SJCRH30 (cell line): ENCODE results near the gene ZNF202. TPM values are rescaled to one million over a fixed set of nuclear protein-coding genes. Genes with fewer than 3 reads are reported as not detected.
"Not testable (repeated sequence)": the region's sequence is repeated elsewhere in the genome, so short reads cannot be mapped to it uniquely, and the experiment has no call there.

Experiments used
- DNase-seq, 2 experiments: peaks; one replicate each; pipeline ENCODE4 v3.0.0-alpha.2; 2015 to 2020
- H3K27ac ChIP-seq: fragments of 250-450 bp; sonication (Bioruptor Pico); 2 replicates; pipeline ENCODE4 v1.5.1; 2020; ENCODE audit warnings: mild to moderate bottlenecking, moderate library complexity
- H3K27me3 ChIP-seq: fragments of 250-450 bp; sonication (Bioruptor Pico); 2 replicates; pipeline ENCODE4 v1.5.1; 2020; ENCODE audit warnings: mild to moderate bottlenecking, moderate library complexity
- H3K36me3 ChIP-seq: fragments of 250-450 bp; sonication (Bioruptor Pico); 2 replicates; pipeline ENCODE4 v1.5.1; 2020; ENCODE audit warnings: mild to moderate bottlenecking, moderate library complexity
- H3K4me1 ChIP-seq: fragments of 250-450 bp; sonication (Bioruptor Pico); 2 replicates; pipeline ENCODE4 v1.5.1; 2020; ENCODE audit warnings: mild to moderate bottlenecking, moderate library complexity
- H3K4me3 ChIP-seq: fragments of 250-450 bp; sonication (Bioruptor Pico); 2 replicates; pipeline ENCODE4 v1.5.1; 2020; ENCODE audit warnings: mild to moderate bottlenecking, moderate library complexity
- H3K9me3 ChIP-seq: fragments of 250-450 bp; sonication (Bioruptor Pico); replicated peaks from 2 replicates; pipeline ENCODE4 v1.5.1; 2020; ENCODE audit warnings: mild to moderate bottlenecking, moderate library complexity
- total RNA-seq: library from RNA; depleted of rRNA; stranded (reverse); fragments of >200 nt; shearing (Covaris generic); gene quantifications from 2 replicates; pipeline ENCODE4 v1.2.3, GENCODE V29; 2014

ZNF202 gene
- total RNA-seq, 1 experiment from 2014 or later = 12.7 TPM

DNA sequence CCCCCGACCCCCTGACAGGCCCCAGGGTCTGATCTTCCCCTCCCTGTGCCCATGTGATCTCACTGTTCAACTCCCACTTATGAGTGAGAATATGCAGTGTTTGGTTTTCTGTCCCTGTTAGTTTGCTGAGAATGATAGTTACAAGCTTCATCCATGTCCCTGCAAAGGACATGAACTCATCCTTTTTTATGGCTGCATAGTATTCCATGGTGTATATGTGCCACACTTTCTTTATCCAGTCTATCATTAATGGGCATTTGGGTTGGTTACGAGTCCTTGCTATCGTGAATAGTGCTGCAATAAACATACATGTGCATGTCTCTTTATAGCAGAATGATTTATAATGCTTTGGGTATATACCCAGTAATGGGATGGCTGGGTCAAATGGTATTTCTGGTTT lies 28.8 kb downstream of the ZNF202 start:
- not testable (repeated sequence) for H3K4me1 ChIP-seq, H3K9me3 ChIP-seq, H3K36me3 ChIP-seq, H3K4me3 ChIP-seq, H3K27me3 ChIP-seq, DNase-seq, H3K27ac ChIP-seq

DNA sequence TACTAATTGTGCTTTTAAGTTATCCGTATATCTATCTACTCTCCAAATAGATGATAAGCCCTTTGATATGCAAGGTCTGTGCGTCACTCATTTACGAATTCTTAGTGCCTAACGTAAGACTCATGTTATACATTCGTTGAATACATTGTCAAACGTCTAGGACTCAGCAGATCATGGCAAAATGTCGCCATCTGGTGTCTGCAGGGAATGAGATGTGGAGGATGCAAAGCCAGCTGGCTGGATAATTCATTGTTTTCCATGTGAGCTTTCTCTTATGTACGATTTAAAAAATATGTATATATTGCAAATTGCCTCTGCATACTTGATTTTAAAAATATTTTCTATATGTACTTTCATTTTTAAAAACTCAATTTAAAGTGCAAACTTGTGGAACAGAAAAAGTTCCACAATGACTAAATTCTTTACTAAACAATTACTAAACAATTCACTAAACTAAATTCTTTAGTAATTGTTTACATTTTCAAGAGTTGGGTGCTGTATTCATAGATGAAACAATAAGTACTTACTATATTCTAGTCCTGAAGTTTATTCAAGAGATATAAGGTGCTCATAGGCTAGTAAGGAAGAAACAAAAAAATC lies 33.8 kb downstream of the ZNF202 start:
- Histone ChIP-seq H3K4me1 (peaks cover 1% of the 10 kb centered on the region), H3K36me3 (no peaks in the 10 kb centered on the region), H3K9me3 (no peaks in the 10 kb centered on the region), H3K4me3 (no peak overlapping the region), H3K27me3 (no peaks in the 10 kb centered on the region), H3K27ac (no peak overlapping the region)
- peak; percentile 38 to 78 for DNase-seq

DNA sequence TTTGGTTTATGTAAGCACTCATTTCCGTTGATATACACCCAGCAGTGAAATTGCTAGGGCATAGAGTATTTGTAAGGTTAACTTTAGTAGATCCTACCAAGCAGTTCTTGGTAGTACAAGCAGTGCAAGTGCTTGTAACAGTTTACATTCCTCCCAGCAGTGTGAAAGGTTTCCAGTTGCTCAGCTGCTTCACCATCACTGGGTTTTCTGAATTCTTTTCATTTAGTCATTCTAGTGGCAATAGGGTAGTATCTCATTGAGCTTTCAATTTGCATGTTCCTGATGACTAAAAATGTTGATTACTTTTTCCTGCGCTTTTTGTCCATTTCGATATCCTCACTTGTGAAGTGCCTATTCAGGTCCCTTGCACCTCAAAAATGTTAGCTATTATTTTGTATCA lies 34.3 kb downstream of the ZNF202 start:
- Histone ChIP-seq H3K27me3 (no peaks in the 10 kb centered on the region), H3K27ac (no peak overlapping the region), H3K4me3 (no peak overlapping the region), H3K9me3 (no peaks in the 10 kb centered on the region), H3K4me1 (peaks cover 5% of the 10 kb centered on the region), H3K36me3 (no peaks in the 10 kb centered on the region)
- DNase-seq = no peak

DNA sequence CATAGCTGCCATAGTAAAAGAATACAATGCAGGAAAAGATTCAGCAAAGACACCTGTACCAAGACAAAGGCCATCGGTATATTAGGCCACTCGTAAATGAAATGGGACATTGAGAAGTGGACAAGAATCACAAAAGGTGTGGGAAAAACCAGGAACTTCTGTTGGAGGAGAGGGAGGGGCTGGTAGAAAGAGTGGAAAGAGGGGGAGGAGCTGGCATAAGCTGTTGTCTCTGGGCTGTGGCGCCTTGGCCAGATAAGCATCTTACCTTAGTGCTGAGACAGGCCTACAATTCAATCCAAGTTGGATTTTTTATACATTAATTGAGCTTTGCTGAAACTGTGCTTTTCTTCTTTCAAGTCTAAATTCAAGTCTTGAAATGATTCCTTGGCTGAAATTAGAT lies 37.1 kb downstream of the ZNF202 start:
- DNase-seq = no peak
- H3K4me1 ChIP-seq = peaks cover 8% of the 10 kb centered on the region
- H3K4me3 ChIP-seq = no peak overlapping the region
- H3K9me3 ChIP-seq = no peaks in the 10 kb centered on the region
- H3K27ac ChIP-seq = no peak overlapping the region
- no peaks in the 10 kb centered on the region for H3K27me3 ChIP-seq
- no peaks in the 10 kb centered on the region for H3K36me3 ChIP-seq

DNA sequence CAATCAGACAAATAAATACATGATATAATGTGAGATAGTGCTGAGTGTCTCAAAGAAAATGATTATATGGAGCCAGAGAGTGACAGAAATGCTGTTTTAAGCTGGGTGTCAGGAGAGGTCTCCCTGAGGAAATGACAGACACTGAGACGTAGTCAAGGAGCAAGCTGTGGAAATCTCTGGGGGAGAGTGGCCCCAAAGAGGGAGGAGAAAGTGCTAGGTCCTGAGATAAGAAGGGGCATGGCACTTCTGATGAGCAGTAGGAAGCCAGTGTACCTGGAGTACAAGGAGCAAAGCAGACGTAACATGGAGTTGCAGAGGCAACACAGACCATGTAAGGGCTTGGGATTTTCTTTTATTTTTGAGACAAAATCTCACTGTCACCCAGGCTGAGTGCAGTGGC lies 38.8 kb downstream of the ZNF202 start:
- Histone ChIP-seq H3K9me3 (no peaks in the 10 kb centered on the region), H3K36me3 (no peaks in the 10 kb centered on the region), H3K4me1 (peaks cover 8% of the 10 kb centered on the region), H3K4me3 (no peak overlapping the region), H3K27me3 (no peaks in the 10 kb centered on the region), H3K27ac (no peak overlapping the region)
- peak in 1 of 2 experiments; percentile 2 for DNase-seq

DNA sequence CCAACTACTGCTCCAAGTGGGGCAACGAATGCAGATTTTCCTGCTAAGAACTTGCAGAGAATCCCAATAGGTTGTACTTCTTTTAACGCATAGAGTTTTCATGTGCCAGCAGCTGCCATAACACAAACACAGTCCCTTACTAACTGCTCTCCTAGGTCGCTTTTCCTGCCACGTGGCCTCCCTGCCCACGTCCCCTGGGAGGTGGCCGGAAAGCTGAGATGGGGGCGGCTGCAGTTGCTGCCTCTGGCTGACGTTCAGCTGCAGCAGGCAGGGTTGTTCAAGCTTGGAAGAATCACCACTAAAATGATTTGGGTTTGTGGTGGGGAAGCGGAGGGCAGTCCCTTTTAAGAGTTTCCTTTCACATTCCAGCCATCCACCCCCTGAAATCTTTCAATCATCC lies 39.3 kb downstream of the ZNF202 start:
- peak; percentile 75 to 78 for DNase-seq
- no peaks in the 10 kb centered on the region for H3K9me3 ChIP-seq
- no peaks in the 10 kb centered on the region for H3K36me3 ChIP-seq
- H3K27me3 ChIP-seq = no peaks in the 10 kb centered on the region
- peaks cover 8% of the 10 kb centered on the region for H3K4me1 ChIP-seq
- no peak overlapping the region for H3K4me3 ChIP-seq
- H3K27ac ChIP-seq = no peak overlapping the region

DNA sequence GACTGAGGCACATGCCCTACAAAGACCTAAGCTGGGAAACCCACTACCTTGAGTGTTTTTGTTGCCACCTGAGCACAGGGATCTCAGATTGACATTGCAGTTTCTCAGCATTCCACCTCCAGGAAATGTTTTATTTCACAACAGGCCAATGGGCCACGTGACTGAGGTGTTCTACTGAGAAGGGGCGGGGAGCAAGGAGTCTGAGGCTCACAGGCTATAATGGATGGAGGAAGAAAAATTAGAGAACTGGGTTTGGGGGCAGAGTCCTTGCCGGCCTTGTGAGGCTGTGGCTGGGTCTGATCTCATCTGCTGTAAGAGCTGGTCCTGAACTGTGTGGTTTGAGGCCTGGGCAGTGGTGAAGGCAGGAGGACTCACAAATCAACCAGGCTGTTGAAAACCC lies 40.7 kb downstream of the ZNF202 start:
- Histone ChIP-seq H3K9me3 (no peaks in the 10 kb centered on the region), H3K4me3 (no peak overlapping the region), H3K36me3 (no peaks in the 10 kb centered on the region), H3K27me3 (no peaks in the 10 kb centered on the region), H3K4me1 (peaks cover 8% of the 10 kb centered on the region), H3K27ac (no peak overlapping the region)
- no peak for DNase-seq

DNA sequence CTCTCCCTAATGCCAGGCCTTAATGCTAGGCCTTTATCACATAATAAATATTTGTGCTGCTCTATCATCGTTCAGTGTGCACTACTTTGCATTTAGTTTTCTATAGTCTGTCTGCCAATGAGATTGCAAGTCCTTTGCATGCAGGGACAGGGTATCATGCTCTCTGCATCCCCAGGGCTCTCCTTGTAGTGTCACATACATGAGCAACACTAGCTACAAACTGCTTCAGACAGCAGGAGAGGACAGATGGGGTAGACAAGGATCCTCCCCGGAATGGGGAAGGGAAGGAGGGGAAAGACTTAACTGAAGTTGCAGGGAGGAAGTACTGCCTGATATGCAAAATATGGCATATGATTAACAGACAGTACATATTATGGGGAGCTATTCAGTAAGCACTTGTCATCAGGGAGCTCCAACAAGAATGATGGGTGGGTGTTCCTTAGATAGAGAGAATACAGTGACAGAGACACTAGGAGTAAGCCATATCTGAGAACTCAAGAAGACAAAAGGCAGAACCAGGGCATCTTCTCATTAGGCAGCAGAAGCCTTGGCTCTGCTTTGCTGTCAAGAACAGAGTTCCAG lies 42.8 kb downstream of the ZNF202 start:
- Histone ChIP-seq H3K36me3 (no peaks in the 10 kb centered on the region), H3K4me3 (no peak overlapping the region), H3K27me3 (no peaks in the 10 kb centered on the region), H3K9me3 (no peaks in the 10 kb centered on the region), H3K27ac (no peak overlapping the region), H3K4me1 (peaks cover 8% of the 10 kb centered on the region)
- no peak for DNase-seq

DNA sequence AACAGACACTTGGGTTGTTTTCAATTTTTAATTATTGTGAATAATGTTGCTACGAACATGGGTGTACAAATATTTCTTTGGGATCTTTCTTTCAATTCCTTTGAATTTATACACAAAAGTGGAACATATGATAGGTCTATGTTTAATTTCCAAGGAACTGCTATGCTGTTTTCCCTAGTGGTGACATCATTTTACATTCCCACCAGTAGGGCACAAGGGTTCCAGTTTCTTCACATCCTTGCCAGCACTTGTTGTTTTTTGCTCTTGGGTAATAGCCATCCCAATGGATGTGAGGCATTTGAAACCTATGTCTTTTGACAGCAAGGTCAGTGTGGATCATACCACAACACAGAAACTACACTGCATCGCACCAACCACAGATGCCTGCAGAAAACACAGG lies 45.3 kb downstream of the ZNF202 start:
- no peak overlapping the region for H3K27ac ChIP-seq
- no peak for DNase-seq
- no peak overlapping the region for H3K4me3 ChIP-seq
- no peaks in the 10 kb centered on the region for H3K27me3 ChIP-seq
- H3K4me1 ChIP-seq = no peaks in the 10 kb centered on the region
- no peaks in the 10 kb centered on the region for H3K36me3 ChIP-seq
- H3K9me3 ChIP-seq = no peaks in the 10 kb centered on the region

DNA sequence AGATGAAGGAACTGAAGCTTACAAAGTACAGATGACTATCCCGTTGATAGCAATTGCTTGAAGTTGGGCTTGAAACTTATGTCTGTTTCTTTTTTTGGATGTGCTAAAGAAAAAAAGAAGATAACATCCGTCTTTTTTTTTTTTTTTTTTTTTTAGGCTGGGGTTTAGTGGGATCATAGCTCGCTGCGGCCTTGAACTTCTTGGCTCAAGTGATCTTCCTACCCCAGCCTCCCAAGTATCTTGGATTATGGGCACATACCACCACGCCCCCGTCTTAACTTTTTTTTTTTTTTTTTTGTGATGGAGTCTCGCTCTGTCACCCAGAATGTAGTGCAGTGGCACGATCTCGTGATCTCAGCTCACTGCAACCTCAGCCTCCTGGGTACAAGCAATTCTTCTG lies 46.2 kb downstream of the ZNF202 start:
- no peak overlapping the region for H3K4me3 ChIP-seq
- no peaks in the 10 kb centered on the region for H3K9me3 ChIP-seq
- DNase-seq = no peak
- no peaks in the 10 kb centered on the region for H3K36me3 ChIP-seq
- no peaks in the 10 kb centered on the region for H3K27me3 ChIP-seq
- H3K4me1 ChIP-seq = no peaks in the 10 kb centered on the region
- no peak overlapping the region for H3K27ac ChIP-seq

DNA sequence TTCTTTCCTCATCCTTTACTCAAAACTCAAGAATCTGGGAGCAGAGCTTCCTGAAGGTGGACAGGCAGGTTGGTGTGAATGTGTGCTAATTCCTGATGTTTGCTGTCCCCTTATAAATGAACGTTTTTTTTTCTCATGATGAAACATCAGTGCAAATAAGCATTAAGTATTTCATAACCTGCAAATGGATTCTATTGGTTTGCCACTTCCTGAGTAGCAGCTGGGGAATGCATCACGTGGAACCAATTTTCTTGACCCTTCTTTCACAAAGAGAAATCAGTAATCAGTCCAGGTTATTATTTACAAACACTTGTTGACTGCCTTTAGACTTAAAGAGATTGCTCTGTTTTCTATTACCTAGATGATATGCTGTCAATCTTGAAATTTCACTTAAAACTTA lies 46.9 kb downstream of the ZNF202 start:
- Histone ChIP-seq H3K4me1 (no peaks in the 10 kb centered on the region), H3K27ac (no peak overlapping the region), H3K4me3 (no peak overlapping the region), H3K27me3 (no peaks in the 10 kb centered on the region), H3K9me3 (no peaks in the 10 kb centered on the region), H3K36me3 (no peaks in the 10 kb centered on the region)
- DNase-seq = no peak

DNA sequence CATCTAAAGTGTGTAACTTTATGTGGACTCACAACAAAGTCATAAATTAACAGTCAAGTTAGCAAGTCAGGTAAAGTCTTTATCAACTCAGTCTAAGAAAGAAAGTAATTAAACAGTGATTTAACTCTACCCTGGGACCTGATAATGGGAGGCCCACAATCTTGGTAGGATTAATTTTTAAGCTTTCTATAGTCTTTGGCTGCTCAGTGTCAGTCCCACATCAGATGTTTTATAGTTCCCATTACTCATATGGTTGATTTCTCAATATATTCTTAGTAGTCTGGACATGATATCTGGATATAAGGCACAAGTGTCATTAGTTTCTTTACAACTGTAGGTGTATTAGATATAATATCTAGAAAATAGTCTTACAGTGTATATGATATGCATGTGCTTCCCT lies 48.5 kb downstream of the ZNF202 start:
- Histone ChIP-seq H3K4me1 (no peaks in the 10 kb centered on the region), H3K9me3 (no peaks in the 10 kb centered on the region), H3K4me3 (no peak overlapping the region), H3K27me3 (no peaks in the 10 kb centered on the region), H3K27ac (no peak overlapping the region), H3K36me3 (no peaks in the 10 kb centered on the region)
- no peak for DNase-seq

DNA sequence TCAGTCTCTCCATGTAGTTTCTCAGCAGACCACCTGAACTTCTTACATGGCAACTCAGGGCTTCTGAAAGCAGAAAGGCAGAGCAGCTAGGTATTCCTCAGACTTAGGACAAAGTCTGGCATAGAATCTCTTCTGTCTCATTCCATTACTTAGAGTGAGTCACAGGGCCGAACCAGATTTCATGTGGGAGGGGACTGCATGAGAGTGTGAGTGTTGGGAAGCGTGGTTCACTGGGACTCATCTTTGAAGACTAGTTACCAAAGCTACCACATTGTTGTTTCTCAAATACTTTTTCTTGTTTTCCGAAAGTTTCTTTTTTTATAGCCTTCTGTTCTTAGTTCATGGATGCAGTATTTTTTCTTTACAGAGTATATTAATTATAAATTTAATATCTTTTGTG lies 51.0 kb downstream of the ZNF202 start:
- no peak overlapping the region for H3K27ac ChIP-seq
- DNase-seq = no peak
- H3K4me1 ChIP-seq = no peaks in the 10 kb centered on the region
- H3K4me3 ChIP-seq = no peak overlapping the region
- no peaks in the 10 kb centered on the region for H3K27me3 ChIP-seq
- no peaks in the 10 kb centered on the region for H3K36me3 ChIP-seq
- no peaks in the 10 kb centered on the region for H3K9me3 ChIP-seq

DNA sequence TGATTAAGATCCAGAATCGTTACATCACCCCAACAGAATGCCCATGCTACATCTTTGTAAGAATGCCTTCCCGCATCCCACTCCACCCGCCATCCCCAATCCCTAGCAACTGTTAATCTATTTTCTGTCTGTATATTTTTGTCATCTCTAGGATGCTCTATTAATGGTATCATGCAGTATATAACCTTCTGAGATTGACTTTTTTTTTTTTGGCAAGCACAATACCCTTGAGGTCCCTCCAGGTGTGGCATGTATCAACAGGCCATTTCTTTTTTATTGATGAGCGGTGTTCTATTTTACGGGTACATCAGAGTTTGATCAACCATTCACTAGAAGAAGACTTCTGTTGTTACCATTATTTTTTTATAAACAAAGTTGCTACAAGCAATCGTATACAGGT lies 56.9 kb downstream of the ZNF202 start:
- Histone ChIP-seq H3K9me3 (no peaks in the 10 kb centered on the region), H3K27ac (no peak overlapping the region), H3K27me3 (no peaks in the 10 kb centered on the region), H3K36me3 (no peaks in the 10 kb centered on the region), H3K4me3 (no peak overlapping the region), H3K4me1 (no peaks in the 10 kb centered on the region)
- DNase-seq = no peak

DNA sequence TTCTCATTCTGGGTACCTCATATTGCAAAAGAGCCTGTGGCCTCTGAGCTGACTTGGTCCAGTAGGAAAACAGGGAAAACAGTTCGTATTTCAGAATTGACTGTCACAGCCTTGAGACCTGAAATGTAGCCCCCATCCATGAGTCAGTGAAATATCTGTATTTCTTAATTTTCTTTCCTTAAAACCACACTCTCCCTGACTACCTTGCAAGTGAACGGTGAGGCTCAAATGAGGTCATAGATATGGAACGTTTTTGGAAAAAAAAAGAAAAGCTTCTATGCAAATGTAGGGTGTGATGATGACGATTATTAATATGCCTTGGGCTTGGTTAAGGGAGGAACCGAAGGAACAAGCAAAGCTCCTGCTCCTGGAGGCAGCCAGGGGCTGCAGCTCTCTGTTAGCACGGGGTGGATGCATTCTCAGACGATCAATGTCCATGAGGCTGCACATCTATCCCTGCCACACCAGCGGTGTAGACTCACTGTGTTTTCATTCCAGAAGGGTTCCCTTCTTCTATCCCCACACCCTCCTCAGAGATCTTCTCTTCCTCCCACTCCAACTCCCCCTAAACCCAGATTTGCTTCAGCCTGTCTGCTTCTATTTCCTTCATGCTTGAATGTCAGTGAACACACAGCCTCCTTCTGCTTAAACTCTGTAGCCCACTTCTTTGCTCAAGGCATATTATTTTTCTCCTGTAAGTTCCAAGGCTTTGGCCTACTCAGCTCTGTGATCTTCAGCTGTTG lies 57.9 kb downstream of the ZNF202 start:
- Histone ChIP-seq H3K4me1 (no peaks in the 10 kb centered on the region), H3K9me3 (no peaks in the 10 kb centered on the region), H3K27ac (no peak overlapping the region), H3K36me3 (no peaks in the 10 kb centered on the region), H3K4me3 (no peak overlapping the region), H3K27me3 (no peaks in the 10 kb centered on the region)
- DNase-seq = no peak
